Measurements from ENCODE around the gene IL27RA.

The IL27RA gene

GRCh38 chr19:13995878-13996765 lies 35.4 kb upstream of the IL27RA start:
- no peak for TF ChIP-seq CTCF (IDR thresholded peaks at IDR 0.05)

GRCh38 chr19:13996928-13997630 lies 34.5 kb upstream of the IL27RA start:
- no peak for TF ChIP-seq CTCF (IDR thresholded peaks at IDR 0.05)

GRCh38 chr19:13997631-13997962 lies 34.0 kb upstream of the IL27RA start:
- no peak for TF ChIP-seq CTCF (IDR thresholded peaks at IDR 0.05)

- TF ChIP-seq CTCF (IDR thresholded peaks at IDR 0.05) = no peak
Observed at GRCh38 chr19:13998426-13998825, 33.1 kb upstream of the IL27RA start.

- no peak for TF ChIP-seq CTCF (IDR thresholded peaks at IDR 0.05)
Observed at GRCh38 chr19:13999085-13999484, 32.5 kb upstream of the IL27RA start.

GRCh38 chr19:14000691-14001375 lies 30.7 kb upstream of the IL27RA start:
- TF ChIP-seq CTCF (IDR thresholded peaks at IDR 0.05) = no peak

GRCh38 chr19:14002571-14003250 lies 28.9 kb upstream of the IL27RA start:
- TF ChIP-seq CTCF (IDR thresholded peaks at IDR 0.05) = no peak
